Spleen (tissue), 11 donors: ENCODE results near the gene ALG8. TPM values are rescaled to one million over a fixed set of nuclear protein-coding genes. Genes with fewer than 3 reads are reported as not detected.

Experiments used
- DNase-seq: peaks from one replicate; pipeline ENCODE4 v3.0.0-alpha.2; 2020
- H3K27ac ChIP-seq, 8 donors: fragments of 200-600 bp; sonication (generic) in 7 of 8; 1 replicate in 4 of 8; 2 replicates in 4 of 8; pipeline versions ENCODE4 v1.5.0 to v1.8.0; 2016 to 2021; ENCODE audit warnings: inconsistent platforms in 4 of 8, mild to moderate bottlenecking in 4 of 8, moderate library complexity in 1 of 8
- H3K27me3 ChIP-seq, 7 donors: fragments of 200-600 bp; sonication (generic) in 6 of 7; replicated peaks in 1 of 7; 1 replicate in 4 of 7; 2 replicates in 3 of 7; pipeline versions ENCODE4 v1.5.0 to v1.8.0; 2016 to 2021; ENCODE audit warnings: inconsistent platforms in 3 of 7, mild to moderate bottlenecking in 1 of 7
- H3K36me3 ChIP-seq, 6 donors: fragments of 200-600 bp; sonication (generic) in 5 of 6; 1 replicate in 4 of 6; 2 replicates in 2 of 6; pipeline versions ENCODE4 v1.5.0 to v1.8.0; 2016 to 2021; ENCODE audit warnings: inconsistent platforms in 2 of 6
- H3K4me1 ChIP-seq, 6 donors: fragments of 200-600 bp; sonication (generic) in 5 of 6; 1 replicate in 3 of 6; 2 replicates in 3 of 6; pipeline versions ENCODE4 v1.5.0 to v1.8.0; 2016 to 2021; ENCODE audit warnings: inconsistent platforms in 3 of 6
- H3K4me3 ChIP-seq, 8 donors: fragments of 200-600 bp; sonication (generic) in 7 of 8; 1 replicate in 4 of 8; 2 replicates in 4 of 8; pipeline versions ENCODE4 v1.5.0 to v1.8.0; 2016 to 2021; ENCODE audit warnings: inconsistent platforms in 4 of 8, mild to moderate bottlenecking in 4 of 8, moderate library complexity in 2 of 8
- H3K9me3 ChIP-seq, 8 donors: fragments of 200-600 bp; sonication (generic) in 7 of 8; 1 replicate in 4 of 8; 2 replicates in 4 of 8; pipeline versions ENCODE4 v1.5.0 to v1.8.0; 2016 to 2021; ENCODE audit warnings: inconsistent platforms in 4 of 8
- CTCF ChIP-seq, 11 experiments: fragments of 200-600 bp in 7 of 11; fragments of 450-650 bp in 4 of 11; sonication (generic) in 4 of 11; IDR thresholded peaks in 8 of 11; conservative IDR thresholded peaks in 3 of 11; 1 replicate in 7 of 11; 2 replicates in 4 of 11; pipeline versions ENCODE4 v1.4.0 to v1.8.0; 2016 to 2021; ENCODE audit warnings: antibody characterized with exemption in 11 of 11, inconsistent platforms in 4 of 11, mild to moderate bottlenecking in 1 of 11
- POLR2A ChIP-seq, 3 donors: fragments of 450-650 bp; IDR thresholded peaks; one replicate each; pipeline ENCODE4 v1.5.1; 2017; ENCODE audit warnings: antibody characterized with exemption in 3 of 3, mild to moderate bottlenecking in 1 of 3
- POLR2AphosphoS5 ChIP-seq, 3 donors: sonication (generic); formaldehyde crosslinking; IDR thresholded peaks; one replicate each; pipeline ENCODE4 v1.5.1; 2017; ENCODE audit warnings: antibody characterized with exemption in 3 of 3
- WGBS, 5 donors: extraction: QIAGEN DNeasy Blood & Tissue Kit in 3 of 5; methylation state at CpG; one replicate each; pipeline versions ENCODE4 v1.1.5 to v1.1.7; 2013 to 2018; 5-methylcytosine and 5-hydroxymethylcytosine counted together
- intact Hi-C: fragments of 100-400 bp; cut with DNase I; formaldehyde crosslinking; loops from one replicate; pipeline ENCODE4 v1.15.0; 2023; ENCODE audit warnings: low total_unique reads
- polyA plus RNA-seq, 3 donors: library from polyadenylated mRNA; stranded (reverse); fragments of 200-250 nt; gene quantifications; one replicate each; pipeline ENCODE4 v1.2.1, GENCODE V29; 2013
- total RNA-seq, 7 donors: library from RNA; depleted of rRNA in 3 of 7; stranded (reverse); fragments of >200 nt in 3 of 7; fragmentation: NEBNext Ultra II Directional in 4 of 7; extraction: Animal tissue kit (Norgen Biotek cat#: 25700) in 4 of 7; gene quantifications; one replicate each; pipeline versions ENCODE4 v1.1.0 to v1.2.1, GENCODE V29; 2016 to 2021
- donor health status: healthy with polysubstance abuse.
- donor health status: DM: no; HTN: no; CAD: no; lungs with moderate emphysema.
- donor health status: DM: no; HTN: no; CAD: no.
- donor health status: Bipolar disorder and iron deficiency.
- donor health status: healthy.
- donor health status: DM: no; HTN: no; CAD: no.
- donor health status: DM: yes; HTN: yes; CAD: no.

ALG8 gene
- total and polyA plus RNA-seq, 10 donors, result 17.4 to 35.7 (median 31.3) TPM

GRCh38 chr11:78168539-78169477 lies 29.4 kb upstream of the ALG8 start:
- intact Hi-C loops, result no loop called here
- Histone ChIP-seq H3K4me1 (peaks cover 0 to 5% (median 0%) of the 10 kb centered on the region in 6 donors), H3K27ac (peak overlapping the region in 3 of 8 donors; percentile 13 to 39 (median 22)), H3K4me3 (no peak overlapping the region), H3K36me3 (peaks cover 0 to 38% (median 14%) of the 10 kb centered on the region in 6 donors), H3K27me3 (no peaks in the 10 kb centered on the region), H3K9me3 (no peaks in the 10 kb centered on the region)
- no peak for DNase-seq
- TF ChIP-seq POLR2A (IDR thresholded peaks at IDR 0.05), result no peak
- TF ChIP-seq CTCF (IDR thresholded peaks at IDR 0.05 in 8 of 11, conservative IDR thresholded peaks at IDR 0.05 in 3 of 11), result no peak
- TF ChIP-seq POLR2AphosphoS5 (IDR thresholded peaks at IDR 0.05), result no peak
- 64 to 72% (median 67%) methylated on average over 17 of the region's 17 CpGs for WGBS, 5 donors

- no peaks in the 10 kb centered on the region for H3K27me3 ChIP-seq
- WGBS, 5 donors, result 85 to 91% (median 89%) methylated on average over 6 of the region's 6 CpGs
- H3K27ac ChIP-seq, result no peak overlapping the region
- peaks cover 0 to 5% (median 0%) of the 10 kb centered on the region in 6 donors for H3K4me1 ChIP-seq
- peaks cover 0 to 20% (median under 1%) of the 10 kb centered on the region in 6 donors for H3K36me3 ChIP-seq
- intact Hi-C loops, result no loop called here
- H3K4me3 ChIP-seq, result no peak overlapping the region
- TF ChIP-seq POLR2A (IDR thresholded peaks at IDR 0.05), result no peak
- H3K9me3 ChIP-seq, result no peaks in the 10 kb centered on the region
- no peak for DNase-seq
Measured at GRCh38 chr11:78166855-78167469, 27.5 kb upstream of the ALG8 start.

- Histone ChIP-seq H3K27me3 (no peaks in the 10 kb centered on the region), H3K4me1 (peaks cover 0 to 5% (median 0%) of the 10 kb centered on the region in 6 donors), H3K9me3 (no peaks in the 10 kb centered on the region), H3K27ac (no peak overlapping the region), H3K4me3 (no peak overlapping the region), H3K36me3 (no peaks in the 10 kb centered on the region)
- no peak for DNase-seq
- intact Hi-C loops, result no loop called here
- WGBS, 5 donors, result 90 to 100% (median 96%) methylated on average over 2 of the region's 2 CpGs
- no peak for TF ChIP-seq CTCF (IDR thresholded peaks at IDR 0.05 in 8 of 11, conservative IDR thresholded peaks at IDR 0.05 in 3 of 11)
- TF ChIP-seq POLR2AphosphoS5 (IDR thresholded peaks at IDR 0.05), result no peak
- no peak for TF ChIP-seq POLR2A (IDR thresholded peaks at IDR 0.05)
Measured at GRCh38 chr11:78164471-78164870, 25.0 kb upstream of the ALG8 start.

GRCh38 chr11:78163828-78164227 lies 24.4 kb upstream of the ALG8 start:
- no peak for DNase-seq
- Histone ChIP-seq H3K36me3 (no peaks in the 10 kb centered on the region), H3K4me1 (peaks cover 0 to 3% (median 0%) of the 10 kb centered on the region in 6 donors), H3K4me3 (no peak overlapping the region), H3K27me3 (no peaks in the 10 kb centered on the region), H3K27ac (no peak overlapping the region), H3K9me3 (no peaks in the 10 kb centered on the region)
- TF ChIP-seq POLR2AphosphoS5 (IDR thresholded peaks at IDR 0.05) (no peak), POLR2A (IDR thresholded peaks at IDR 0.05) (no peak), CTCF (IDR thresholded peaks at IDR 0.05 in 8 of 11, conservative IDR thresholded peaks at IDR 0.05 in 3 of 11) (no peak)
- WGBS, 5 donors, result 55 to 95% (median 70%) methylated on average over 2 of the region's 2 CpGs
- intact Hi-C loops, result no loop called here
